Colon (tissue), 2 donors: ENCODE measurements around the gene MFAP3.

Source experiments
- FAIRE-seq: peaks from 2 replicates; lab custom pipeline; 2012; peaks lifted over from hg19 to GRCh38; lab: Jason Lieb, UNC
- donor health status: control.
- donor health status: control.

Gene MFAP3

DNA sequence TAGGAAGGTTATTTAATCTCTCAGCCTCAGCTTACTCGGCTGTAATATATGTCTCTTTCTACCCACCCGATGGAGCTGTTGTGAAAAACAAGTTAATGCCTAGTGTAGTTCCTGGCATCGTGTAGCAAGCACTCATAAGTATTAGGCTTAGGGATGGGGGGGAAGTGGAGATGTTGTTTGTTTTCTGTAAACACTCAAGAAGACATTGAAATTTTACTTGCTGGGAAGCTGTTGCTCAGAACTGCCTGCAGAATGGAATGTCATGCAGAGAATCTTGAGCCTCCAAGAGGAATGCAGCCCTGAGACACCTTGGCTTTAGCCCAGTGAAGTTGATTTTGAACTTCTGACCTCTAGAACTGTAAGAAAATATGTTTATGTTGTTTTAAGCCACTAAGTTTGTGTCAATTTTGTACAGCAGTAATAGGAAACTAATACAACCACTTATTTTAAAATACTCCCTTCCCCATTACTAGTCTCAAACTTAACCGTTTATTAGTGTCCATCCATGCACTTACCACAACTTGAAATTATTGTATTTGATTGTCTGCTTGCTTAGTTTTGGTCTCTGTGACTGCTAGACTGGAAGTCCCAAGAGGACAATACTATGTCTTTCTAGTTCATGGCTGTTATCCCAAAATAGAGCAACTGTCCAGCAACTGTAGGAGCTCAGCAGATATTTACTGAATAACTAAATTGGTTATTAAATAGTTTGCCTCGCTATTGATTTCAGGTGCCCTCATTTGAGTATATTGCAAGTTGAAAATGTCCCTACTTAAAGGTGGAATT is 53.8 kb downstream of the MFAP3 start:
- no peak for FAIRE-seq

DNA sequence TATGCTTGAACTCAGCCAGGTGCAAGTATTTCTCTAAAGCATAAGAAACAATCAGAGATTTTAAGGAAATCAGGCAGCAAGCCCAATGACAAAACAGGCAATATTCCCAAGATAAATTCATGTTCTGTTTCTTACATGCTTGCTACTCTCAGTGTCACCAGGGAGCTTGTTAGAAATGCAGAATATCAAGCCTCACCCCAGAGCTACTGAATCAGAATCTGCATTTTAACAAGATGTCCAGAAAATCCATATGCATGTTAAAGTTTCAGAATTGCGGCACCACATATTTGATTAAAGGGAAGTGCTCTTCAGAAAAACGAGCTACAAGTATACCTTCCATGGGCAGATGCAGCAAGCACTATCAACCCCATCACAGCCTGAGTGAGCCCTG is 54.4 kb downstream of the MFAP3 start:
- no peak for FAIRE-seq

DNA sequence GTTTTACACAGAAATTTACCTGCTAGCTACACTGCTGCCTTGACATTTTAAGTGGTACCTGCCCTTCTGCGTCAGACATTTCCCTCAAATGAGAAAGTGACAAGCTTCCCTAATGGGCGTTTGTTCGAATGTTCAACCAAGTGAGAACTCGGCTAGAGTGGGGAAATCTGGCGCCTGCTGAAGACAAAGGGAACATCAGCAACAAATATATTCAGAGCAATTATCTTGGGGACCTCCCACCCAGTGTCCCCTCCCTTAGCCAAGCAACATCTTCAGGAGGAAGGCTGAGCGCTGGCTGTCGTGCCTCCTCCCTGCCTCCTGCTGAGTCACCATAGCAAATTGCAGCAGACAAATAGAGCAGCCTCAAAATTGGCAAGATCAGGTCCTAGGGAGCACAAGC is 57.1 kb downstream of the MFAP3 start:
- no peak for FAIRE-seq

DNA sequence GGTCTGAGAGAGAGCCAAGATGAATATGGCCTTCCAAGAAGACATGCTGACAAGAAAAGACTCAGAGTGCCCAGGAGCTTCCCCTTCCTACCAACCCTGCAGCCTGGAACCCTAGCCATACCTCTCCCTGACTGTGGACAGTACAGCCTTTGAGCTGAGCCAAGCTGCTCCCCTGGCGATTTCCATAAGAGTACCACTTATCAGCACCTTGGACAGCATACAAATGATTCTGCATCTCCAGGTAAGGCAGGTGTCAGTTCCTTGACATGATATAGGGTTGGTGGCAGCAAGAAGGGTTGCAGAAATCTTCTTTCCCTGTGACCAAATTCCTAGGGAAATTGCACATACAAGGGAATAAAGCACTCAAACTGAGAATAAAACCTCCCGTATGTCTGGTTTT is 58.3 kb downstream of the MFAP3 start:
- no peak for FAIRE-seq

DNA sequence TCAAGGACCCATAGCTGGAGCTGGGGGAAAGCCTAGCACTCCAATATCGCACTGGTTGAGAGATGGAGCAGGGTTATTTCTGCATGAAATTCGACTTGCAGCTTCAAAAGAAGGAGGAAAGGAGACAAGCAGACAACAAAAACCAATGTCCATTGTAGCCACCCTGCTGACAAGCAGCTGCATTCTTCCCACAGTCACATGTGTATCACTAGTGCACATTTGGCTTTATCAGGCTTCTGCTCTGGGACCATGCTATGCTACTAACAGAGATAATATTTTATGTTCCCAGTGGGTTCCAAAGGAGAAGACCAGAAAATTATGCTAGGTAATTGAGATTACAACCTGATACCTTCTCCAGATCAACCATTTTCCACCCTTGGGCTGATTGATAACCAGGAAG is 59.7 kb downstream of the MFAP3 start:
- no peak for FAIRE-seq

DNA sequence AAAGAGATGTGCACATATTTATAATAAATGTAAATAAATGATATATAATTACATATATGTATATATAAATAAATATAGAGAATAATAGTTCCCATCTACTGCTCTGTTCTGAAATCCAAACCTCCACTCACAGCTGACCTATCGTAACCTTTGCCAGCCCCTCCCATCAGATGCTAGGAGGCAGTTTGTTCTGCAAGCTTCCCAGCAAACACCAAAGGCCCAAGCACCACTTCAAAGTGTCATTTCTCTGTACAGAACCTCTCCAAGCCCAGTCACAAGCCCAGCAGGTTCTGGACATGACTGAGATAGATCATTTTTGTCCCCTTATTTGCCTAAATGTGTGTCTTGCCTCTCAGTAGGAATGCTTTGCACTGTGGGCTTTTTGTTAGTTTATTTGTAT is 62.4 kb downstream of the MFAP3 start:
- FAIRE-seq, result no peak

DNA sequence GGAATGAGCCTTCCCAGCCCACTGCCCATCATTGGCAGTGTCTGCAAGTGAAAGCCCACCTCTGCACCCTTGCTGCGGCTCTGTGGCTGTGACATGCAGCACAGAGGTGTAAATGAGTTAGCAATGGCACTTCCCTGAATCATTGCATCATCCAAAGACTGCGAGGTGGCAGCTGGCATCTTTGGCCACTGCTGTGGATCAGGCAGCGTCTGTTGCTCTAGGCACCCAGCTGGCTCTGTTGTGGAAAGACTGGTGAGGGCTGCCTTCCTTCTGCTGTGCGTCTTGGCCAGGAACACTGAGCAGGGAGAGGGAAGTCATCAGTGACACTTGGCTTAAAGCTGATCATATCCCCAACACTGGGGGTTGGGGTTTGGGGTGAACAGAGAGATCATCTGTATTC is 64.5 kb downstream of the MFAP3 start:
- no peak for FAIRE-seq
